Measurements from ENCODE around the gene ITGA1. TPM values are rescaled to one million over a fixed set of nuclear protein-coding genes. Genes with fewer than 3 reads are reported as not detected.

The ITGA1 gene
- total and polyA plus RNA-seq, 4 donors: 24.2 to 187 (median 48.5) TPM

- peaks cover 5 to 16% (median 11%) of the 10 kb centered on the region in 4 donors for H3K4me1 ChIP-seq (ENCODE audit: control insufficient read depth in 4 of 4, insufficient read depth in 4 of 4, low read length in 3 of 4)
- TF ChIP-seq GABPA (IDR thresholded peaks at IDR 0.05 in 1 of 2, conservative IDR thresholded peaks at IDR 0.05 in 1 of 2) (no peak), FOXA1 (IDR thresholded peaks at IDR 0.05) (no peak), EGR1 (IDR thresholded peaks at IDR 0.05; ENCODE audit: low read depth in 2 of 2) (no peak), RAD21 (IDR thresholded peaks at IDR 0.05) (peak in 1 of 2 donors; percentile 21), YY1 (IDR thresholded peaks at IDR 0.05) (peak; percentile 42)
These were observed 19.3 kb downstream of the ITGA1 start for GRCh38 chr5:52807037-52807436.

GRCh38 chr5:52807723-52808122, 20.0 kb downstream of the ITGA1 start:
- no peak for DNase-seq (ENCODE audit: low spot score)
- Histone ChIP-seq H3K27me3 (ENCODE audit: control insufficient read depth in 4 of 4, insufficient read depth in 4 of 4, low read length in 3 of 4) (no peaks in the 10 kb centered on the region), H3K36me3 (ENCODE audit: control insufficient read depth in 4 of 4, insufficient read depth in 3 of 4, low read depth in 1 of 4, low read length in 3 of 4) (peaks cover 0 to 3% (median 0%) of the 10 kb centered on the region in 4 donors), H3K9me3 (ENCODE audit: control insufficient read depth in 4 of 4, low read length in 3 of 4) (no peaks in the 10 kb centered on the region), H3K27ac (ENCODE audit: low read depth in 1 of 2, low read length in 2 of 2) (no peak overlapping the region), H3K4me1 (ENCODE audit: control insufficient read depth in 4 of 4, insufficient read depth in 4 of 4, low read length in 3 of 4) (peaks cover 5 to 12% (median 7%) of the 10 kb centered on the region in 4 donors), H3K9ac (ENCODE audit: low read depth in 1 of 2, low read length in 2 of 2) (no peak overlapping the region), H3K4me3 (ENCODE audit: low read depth in 1 of 3, low read length in 3 of 3) (no peak overlapping the region)
- no peak for TF ChIP-seq EGR1 (IDR thresholded peaks at IDR 0.05; ENCODE audit: low read depth in 2 of 2)

More at GRCh38 chr5:52807037-52807436, 19.3 kb downstream of the ITGA1 start:
- H3K36me3 ChIP-seq (ENCODE audit: control insufficient read depth in 4 of 4, insufficient read depth in 3 of 4, low read depth in 1 of 4, low read length in 3 of 4): peaks cover 0 to 3% (median 0%) of the 10 kb centered on the region in 4 donors
- no peak for DNase-seq (ENCODE audit: low spot score)
- no peaks in the 10 kb centered on the region for H3K27me3 ChIP-seq (ENCODE audit: control insufficient read depth in 4 of 4, insufficient read depth in 4 of 4, low read length in 3 of 4)
- H3K4me3 ChIP-seq (ENCODE audit: low read depth in 1 of 3, low read length in 3 of 3): no peak overlapping the region
- H3K27ac ChIP-seq (ENCODE audit: low read depth in 1 of 2, low read length in 2 of 2): peak overlapping the region in 1 of 2 donors; percentile 33
- H3K9ac ChIP-seq (ENCODE audit: low read depth in 1 of 2, low read length in 2 of 2): no peak overlapping the region
- no peaks in the 10 kb centered on the region for H3K9me3 ChIP-seq (ENCODE audit: control insufficient read depth in 4 of 4, low read length in 3 of 4)

- Histone ChIP-seq H3K4me3 (ENCODE audit: low read depth in 1 of 3, low read length in 3 of 3) (no peak overlapping the region), H3K4me1 (ENCODE audit: control insufficient read depth in 4 of 4, insufficient read depth in 4 of 4, low read length in 3 of 4) (peaks cover 4 to 12% (median 7%) of the 10 kb centered on the region in 4 donors), H3K36me3 (ENCODE audit: control insufficient read depth in 4 of 4, insufficient read depth in 3 of 4, low read depth in 1 of 4, low read length in 3 of 4) (peaks cover 0 to 3% (median 0%) of the 10 kb centered on the region in 4 donors), H3K27me3 (ENCODE audit: control insufficient read depth in 4 of 4, insufficient read depth in 4 of 4, low read length in 3 of 4) (no peaks in the 10 kb centered on the region), H3K27ac (ENCODE audit: low read depth in 1 of 2, low read length in 2 of 2) (no peak overlapping the region), H3K9ac (ENCODE audit: low read depth in 1 of 2, low read length in 2 of 2) (no peak overlapping the region), H3K9me3 (ENCODE audit: control insufficient read depth in 4 of 4, low read length in 3 of 4) (no peaks in the 10 kb centered on the region)
- TF ChIP-seq REST (IDR thresholded peaks at IDR 0.05): no peak
- no peak for TF ChIP-seq ZBTB33 (IDR thresholded peaks at IDR 0.05)
- no peak for TF ChIP-seq ATF3 (IDR thresholded peaks at IDR 0.05)
- no peak for TF ChIP-seq GABPA (IDR thresholded peaks at IDR 0.05 in 1 of 2, conservative IDR thresholded peaks at IDR 0.05 in 1 of 2)
- TF ChIP-seq EGR1 (IDR thresholded peaks at IDR 0.05; ENCODE audit: low read depth in 2 of 2): no peak
- DNase-seq (ENCODE audit: low spot score): no peak
- 61% methylated on average over 2 of the region's 2 CpGs for WGBS
These were observed 20.7 kb downstream of the ITGA1 start for GRCh38 chr5:52808316-52808901.

Data from liver (tissue), 9 donors.